ENCODE data around the gene NUF2. TPM values are rescaled to one million over a fixed set of nuclear protein-coding genes. Genes with fewer than 3 reads are reported as not detected.
"Not testable (repeated sequence)": the region's sequence is repeated elsewhere in the genome, so short reads cannot be mapped to it uniquely, and the experiment has no call there.

The NUF2 gene
- total RNA-seq = 10 to 100 TPM; 57.0 to 89.1 TPM

GRCh38 chr1:163321311-163322305 lies at the start of gene NUF2:
TSS of gene NUF2 (plus strand) at chr1:163321954. CDS start at chr1:163326052, 4,098 bp downstream.
- peaks cover 21 to 30% of the 10 kb centered on the region in 2 donors for H3K36me3 Mint-ChIP-seq
- peak within 1 kb of the TSS; percentile 95 to 98 for H3K27ac Mint-ChIP-seq
- DNase-seq (ENCODE audit: low spot score in 2 of 2) (peak; percentile 97), ATAC-seq (peak; percentile 97)
- no peaks in the 10 kb centered on the region for H3K9me3 Mint-ChIP-seq

DNA sequence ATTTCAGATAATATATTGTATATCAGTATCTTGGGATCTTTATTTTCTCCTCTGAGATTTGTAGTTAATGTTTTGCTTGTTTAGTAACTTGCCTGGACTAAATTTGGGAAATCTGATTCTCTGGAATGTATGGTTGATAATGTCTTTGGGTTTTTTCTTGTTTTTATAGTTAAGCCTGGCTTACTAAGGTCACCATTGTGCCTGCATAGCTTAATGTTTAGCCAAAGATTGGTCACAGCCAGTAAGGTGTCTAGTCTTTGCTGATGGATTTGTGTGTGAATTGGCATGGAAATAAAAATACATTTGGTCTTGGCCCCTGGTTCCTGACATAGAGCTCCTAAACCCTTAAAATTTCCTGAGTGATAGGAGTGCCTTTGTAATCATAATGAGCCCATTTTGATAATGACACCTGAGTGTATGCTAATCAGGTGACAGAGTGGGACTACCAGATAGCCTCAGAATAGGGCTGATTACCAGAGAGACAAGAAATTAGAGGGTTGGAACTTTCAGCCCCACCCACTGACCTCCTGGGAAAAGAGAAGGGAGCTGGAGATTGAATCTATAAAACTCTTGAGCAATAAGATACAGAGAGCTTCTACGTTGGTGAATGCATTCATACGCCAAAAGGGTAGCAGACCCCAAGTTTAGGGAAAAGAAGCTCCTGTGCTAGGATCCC lies 47.9 kb upstream of the NUF2 start:
- H3K9me3 Mint-ChIP-seq = peaks cover 4 to 7% of the 10 kb centered on the region in 2 donors
- ATAC-seq (no peak), DNase-seq (ENCODE audit: low spot score in 2 of 2) (no peak)
- H3K27ac Mint-ChIP-seq = no peak overlapping the region
- peaks cover 38 to 40% of the 10 kb centered on the region in 2 donors for H3K36me3 Mint-ChIP-seq

- Mint-ChIP-seq H3K9me3 (peaks cover 16 to 19% of the 10 kb centered on the region in 2 donors), H3K27ac (peak overlapping the region; percentile 44 to 46), H3K36me3 (peaks cover 51 to 53% of the 10 kb centered on the region in 2 donors)
These were observed 46.5 kb upstream of the NUF2 start for GRCh38 chr1:163275222-163275621.

GRCh38 chr1:163278602-163279001 lies 43.2 kb upstream of the NUF2 start:
- no peak for DNase-seq (ENCODE audit: low spot score in 2 of 2)
- H3K9me3 Mint-ChIP-seq = peaks cover 36% of the 10 kb centered on the region in 2 donors
- no peak for ATAC-seq
- H3K36me3 Mint-ChIP-seq = peaks cover 76 to 77% of the 10 kb centered on the region in 2 donors
- H3K27ac Mint-ChIP-seq = no peak overlapping the region

More at GRCh38 chr1:163275222-163275621, 46.5 kb upstream of the NUF2 start:
- no peak for DNase-seq (ENCODE audit: low spot score in 2 of 2)
- no peak for ATAC-seq

DNA sequence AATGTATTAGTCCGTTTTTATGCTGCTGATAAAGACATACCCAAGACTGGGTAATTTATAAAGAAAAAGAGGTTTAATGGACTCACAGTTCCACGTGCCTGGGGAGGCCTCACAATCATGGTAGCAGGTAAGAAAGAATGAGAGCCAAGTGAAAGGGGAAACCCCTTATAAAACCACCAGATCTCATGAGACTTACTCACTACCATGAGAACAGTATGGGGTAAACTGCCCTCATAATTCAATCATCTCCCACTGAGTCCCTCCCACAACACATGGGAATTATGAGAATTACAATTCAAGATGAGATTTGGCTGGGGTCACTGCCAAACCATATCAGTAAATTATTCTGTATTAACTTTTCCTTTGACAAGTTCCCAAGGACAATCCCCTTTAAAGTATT lies 36.9 kb upstream of the NUF2 start:
- peak; percentile 47 to 59 for ATAC-seq
- Mint-ChIP-seq H3K9me3 (peaks cover 22 to 23% of the 10 kb centered on the region in 2 donors), H3K36me3 (peaks cover 32 to 37% of the 10 kb centered on the region in 2 donors)
- not testable (repeated sequence) for H3K27ac Mint-ChIP-seq; DNase-seq (ENCODE audit: low spot score in 2 of 2)

DNA sequence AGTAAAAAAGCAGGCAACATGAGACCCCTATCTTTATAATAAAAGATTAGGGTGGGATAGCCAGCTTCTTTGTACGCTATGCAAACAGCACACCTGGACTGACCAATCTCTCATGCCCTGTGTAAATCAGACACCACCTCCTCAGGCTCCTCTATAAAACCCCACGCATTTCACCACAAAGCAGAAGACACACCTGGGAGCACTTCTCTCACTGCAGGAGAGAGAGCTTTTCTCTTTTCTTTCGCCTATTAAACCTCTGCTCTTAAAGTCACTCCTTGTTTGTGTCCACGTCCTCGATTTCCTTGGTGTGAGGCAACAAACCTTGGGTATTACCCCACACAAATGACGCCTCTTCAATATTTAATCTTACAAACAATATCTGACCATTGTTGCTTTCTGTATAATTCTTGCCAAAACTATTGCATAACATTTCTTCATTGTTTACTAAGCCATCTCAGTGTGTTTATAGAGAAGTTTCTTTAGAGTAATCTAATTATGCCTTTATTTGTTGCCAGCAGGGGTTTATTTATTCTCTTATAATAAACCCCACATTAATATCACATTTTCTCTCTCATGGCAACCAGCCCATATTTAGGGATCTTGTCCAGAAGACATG lies 31.6 kb upstream of the NUF2 start:
- Mint-ChIP-seq H3K27ac (no peak overlapping the region), H3K9me3 (peaks cover 6 to 10% of the 10 kb centered on the region in 2 donors), H3K36me3 (peaks cover 26 to 46% of the 10 kb centered on the region in 2 donors)
- ATAC-seq = no peak
- no peak for DNase-seq (ENCODE audit: low spot score in 2 of 2)

DNA sequence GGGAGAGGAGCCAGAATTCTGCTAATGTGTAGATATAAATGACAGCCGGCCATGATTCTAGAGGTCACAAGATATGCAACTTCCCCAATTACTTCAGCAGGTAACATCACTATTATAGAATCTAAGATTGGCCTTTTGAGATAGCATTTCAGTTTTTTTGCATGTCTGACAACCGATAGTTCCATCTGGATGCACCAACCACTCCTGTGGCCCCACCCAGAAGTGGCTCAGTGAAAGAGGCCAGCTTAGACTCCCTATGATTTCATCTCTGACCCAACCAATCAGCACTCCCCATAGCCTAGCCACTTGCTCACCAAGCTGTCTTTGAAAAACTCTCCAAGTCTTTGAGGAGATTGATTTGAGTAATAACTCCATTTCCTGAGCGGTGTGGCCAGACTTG lies 30.3 kb upstream of the NUF2 start:
- peaks cover 30 to 52% of the 10 kb centered on the region in 2 donors for H3K36me3 Mint-ChIP-seq
- DNase-seq (ENCODE audit: low spot score in 2 of 2) (no peak), ATAC-seq (no peak)
- H3K27ac Mint-ChIP-seq = no peak overlapping the region
- peaks cover 6% of the 10 kb centered on the region in 2 donors for H3K9me3 Mint-ChIP-seq

DNA sequence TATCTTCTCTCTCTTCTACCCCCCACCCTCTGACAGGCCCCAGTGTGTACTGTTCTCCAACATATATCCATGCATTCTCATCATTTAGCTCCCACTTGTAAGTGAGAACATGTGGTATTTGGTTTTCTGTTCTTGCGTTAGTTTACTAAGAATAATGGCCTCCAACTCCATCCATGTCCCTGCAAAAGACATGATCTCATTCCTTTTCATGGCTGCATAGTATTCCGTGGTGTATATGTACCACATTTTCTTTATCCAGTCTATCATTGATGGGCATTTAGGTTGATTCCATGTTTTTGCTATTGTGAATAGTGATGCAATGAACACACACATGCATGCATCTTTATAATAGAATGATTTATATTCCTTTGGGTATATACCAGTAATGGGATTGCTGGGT lies 29.6 kb upstream of the NUF2 start:
- not testable (repeated sequence) for H3K9me3 Mint-ChIP-seq; H3K27ac Mint-ChIP-seq; DNase-seq (ENCODE audit: low spot score in 2 of 2); ATAC-seq
- peaks cover 30 to 52% of the 10 kb centered on the region in 2 donors for H3K36me3 Mint-ChIP-seq

DNA sequence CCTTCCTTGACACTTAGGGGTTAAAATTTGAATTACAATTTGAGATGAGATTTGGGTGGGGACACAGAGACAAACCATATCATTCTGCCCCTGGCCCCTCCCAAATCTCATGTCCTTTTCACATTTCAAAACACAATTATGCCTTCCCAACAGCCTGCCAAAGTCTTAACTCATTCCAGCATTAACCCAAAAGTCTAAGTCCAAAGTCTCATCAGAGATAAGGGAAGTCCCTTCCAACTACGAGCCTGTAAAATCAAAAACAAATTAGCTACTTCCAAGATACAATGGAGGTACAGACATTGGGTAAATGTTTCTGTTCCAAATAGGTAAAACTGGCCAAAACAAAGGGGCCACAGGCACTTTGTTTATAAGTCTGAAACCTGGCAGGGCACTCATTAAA lies 28.3 kb upstream of the NUF2 start:
- not testable (repeated sequence) for H3K27ac Mint-ChIP-seq; DNase-seq (ENCODE audit: low spot score in 2 of 2); ATAC-seq; H3K9me3 Mint-ChIP-seq
- peaks cover 30 to 56% of the 10 kb centered on the region in 2 donors for H3K36me3 Mint-ChIP-seq

DNA sequence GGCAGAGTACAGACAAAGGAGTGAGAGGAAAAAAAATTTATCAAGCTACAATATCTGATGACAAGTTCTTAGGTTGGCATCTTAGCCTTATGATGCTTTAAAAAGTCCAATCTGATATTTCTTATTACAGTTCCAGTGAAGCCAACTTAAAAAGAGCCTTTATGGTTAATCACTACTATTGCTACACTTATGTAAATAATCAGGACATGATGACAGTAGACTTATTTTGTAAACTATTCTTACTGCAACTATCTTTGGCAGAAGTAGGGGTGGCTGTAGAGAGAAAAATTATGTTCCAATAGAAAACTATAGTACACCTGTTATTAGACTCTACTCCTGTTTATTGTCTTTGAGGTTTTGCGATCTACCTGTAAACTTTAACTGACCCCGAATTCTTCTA lies 25.8 kb upstream of the NUF2 start:
- H3K36me3 Mint-ChIP-seq = peaks cover 37 to 66% of the 10 kb centered on the region in 2 donors
- peaks cover 6% of the 10 kb centered on the region in 2 donors for H3K9me3 Mint-ChIP-seq
- ATAC-seq (no peak), DNase-seq (ENCODE audit: low spot score in 2 of 2) (no peak)
- no peak overlapping the region for H3K27ac Mint-ChIP-seq

GRCh38 chr1:163296504-163297263 lies 25.1 kb upstream of the NUF2 start:
- peaks cover 6% of the 10 kb centered on the region in 2 donors for H3K9me3 Mint-ChIP-seq
- peak overlapping the region in 1 of 2 donors; percentile 33 for H3K27ac Mint-ChIP-seq
- H3K36me3 Mint-ChIP-seq = peaks cover 39 to 66% of the 10 kb centered on the region in 2 donors
- DNase-seq (ENCODE audit: low spot score in 2 of 2) (no peak), ATAC-seq (no peak)

DNA sequence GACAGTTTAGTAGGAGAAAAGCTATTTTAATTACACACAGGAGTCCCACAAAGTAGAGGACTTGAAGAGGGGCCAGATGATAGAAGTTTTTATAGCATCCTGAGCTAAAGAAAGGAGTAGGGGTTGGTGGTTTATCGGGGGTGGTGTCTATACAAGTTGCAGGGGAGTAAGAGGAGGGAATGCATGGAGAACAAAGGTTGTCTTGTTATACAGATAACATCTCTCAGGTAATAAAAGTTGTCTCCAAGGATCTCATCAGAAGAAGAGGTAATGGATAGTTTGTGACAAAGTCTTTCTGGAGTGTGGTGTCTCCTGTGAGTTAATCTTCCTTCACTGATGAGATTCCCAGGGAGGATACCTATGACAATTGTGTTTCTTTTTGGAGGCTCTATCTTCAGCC lies 23.4 kb upstream of the NUF2 start:
- Mint-ChIP-seq H3K36me3 (peaks cover 30 to 49% of the 10 kb centered on the region in 2 donors), H3K27ac (no peak overlapping the region), H3K9me3 (no peaks in the 10 kb centered on the region)
- no peak for ATAC-seq
- DNase-seq (ENCODE audit: low spot score in 2 of 2) = no peak

GRCh38 chr1:163300568-163300967 lies 21.2 kb upstream of the NUF2 start:
- ATAC-seq (no peak), DNase-seq (ENCODE audit: low spot score in 2 of 2) (no peak)
- no peak overlapping the region for H3K27ac Mint-ChIP-seq
- peaks cover 28 to 34% of the 10 kb centered on the region in 2 donors for H3K36me3 Mint-ChIP-seq
- no peaks in the 10 kb centered on the region for H3K9me3 Mint-ChIP-seq

GRCh38 chr1:163303561-163303960 lies 18.2 kb upstream of the NUF2 start:
- Mint-ChIP-seq H3K9me3 (no peaks in the 10 kb centered on the region), H3K36me3 (peaks cover 16 to 34% of the 10 kb centered on the region in 2 donors), H3K27ac (no peak overlapping the region)
- ATAC-seq (no peak), DNase-seq (ENCODE audit: low spot score in 2 of 2) (no peak)

DNA sequence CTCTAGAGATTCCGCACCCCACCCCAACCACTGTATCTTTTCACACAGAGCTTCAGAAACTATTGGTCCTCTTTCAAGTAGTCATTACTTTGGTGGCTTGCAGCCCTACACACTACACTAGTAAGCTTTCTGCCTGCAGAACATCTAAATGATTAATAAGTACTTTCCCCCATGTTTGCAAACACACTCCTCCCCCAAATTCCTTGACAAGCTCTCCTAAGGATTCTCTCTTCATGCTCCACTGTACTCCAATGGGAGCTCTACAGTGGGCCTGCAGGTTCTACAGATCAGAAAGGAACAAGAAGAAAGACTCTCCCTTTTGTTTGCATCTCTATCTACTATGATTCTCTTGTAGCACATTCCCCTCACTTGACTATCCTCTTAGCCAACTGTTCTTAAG lies 16.3 kb upstream of the NUF2 start:
- Mint-ChIP-seq H3K36me3 (peaks cover 11 to 32% of the 10 kb centered on the region in 2 donors), H3K27ac (no peak overlapping the region), H3K9me3 (no peaks in the 10 kb centered on the region)
- DNase-seq (ENCODE audit: low spot score in 2 of 2) = no peak
- ATAC-seq = no peak

All from activated naive CD4-positive, alpha-beta T cell treated with anti-CD3 and anti-CD28 coated beads, Interleukin-2, amount 50 U/mL, for 72 hours (primary cell).